Measurements from ENCODE around the gene DNAJC5G.

GRCh38 chr2:27238976-27239375 is 36.3 kb upstream of the DNAJC5G start:
- TF ChIP-seq CTCF (IDR thresholded peaks at IDR 0.05) = no peak
- no peak for TF ChIP-seq POLR2A (IDR thresholded peaks at IDR 0.05)
